Smooth muscle cell of the brain vasculature (primary cell): ENCODE data around the gene RANBP10.
"Not testable (repeated sequence)": the region's sequence is repeated elsewhere in the genome, so short reads cannot be mapped to it uniquely, and the experiment has no call there.

Experiments used
- DNase-seq: peaks from one replicate; pipeline ENCODE4 v3.0.0-alpha.2; 2012; ENCODE audit warnings: low read depth, low spot score

Gene RANBP10

GRCh38 chr16:67806428-67807147 lies at the start of gene RANBP10, which contains the start of gene TSNAXIP1:
TSS of gene RANBP10 (minus strand) at chr16:67806560. CDS start at chr16:67806536, 24 bp downstream.
TSS of gene TSNAXIP1 (plus strand) at chr16:67806889. CDS start at chr16:67807150, 261 bp downstream.
- DNase-seq, result peak; percentile 98

- DNase-seq, result no peak
Observed at GRCh38 chr16:67855789-67856188, 49.4 kb upstream of the RANBP10 start.

GRCh38 chr16:67853670-67854069 lies 47.3 kb upstream of the RANBP10 start:
- DNase-seq, result no peak

GRCh38 chr16:67848118-67848517 lies 41.8 kb upstream of the RANBP10 start:
- no peak for DNase-seq

- DNase-seq, result no peak
Observed at GRCh38 chr16:67847064-67847861, 40.9 kb upstream of the RANBP10 start, which contains the start of gene CENPT. TSS of gene CENPT (minus strand) at chr16:67847693. CDS start at chr16:67833859, 13,834 bp downstream.

- peak; percentile 83 for DNase-seq
Observed at GRCh38 chr16:67846320-67847063, 40.1 kb upstream of the RANBP10 start, which contains the start of gene NUTF2. TSS of gene NUTF2 (plus strand) at chr16:67846933. CDS start at chr16:67865131, 18,198 bp downstream.

GRCh38 chr16:67846063-67846319 lies 39.6 kb upstream of the RANBP10 start:
- DNase-seq, result no peak

- DNase-seq, result no peak
Observed at GRCh38 chr16:67845291-67846062, 39.1 kb upstream of the RANBP10 start.

GRCh38 chr16:67844497-67844896 lies 38.1 kb upstream of the RANBP10 start:
- DNase-seq, result no peak

- DNase-seq, result no peak
Observed at GRCh38 chr16:67843343-67843765, 37.0 kb upstream of the RANBP10 start.

GRCh38 chr16:67842509-67843342 lies 36.4 kb upstream of the RANBP10 start:
- no peak for DNase-seq

- peak; percentile 92 for DNase-seq
Observed at GRCh38 chr16:67841816-67842508, 35.6 kb upstream of the RANBP10 start, which contains the start of gene THAP11. TSS of gene THAP11 (plus strand) at chr16:67842320. CDS start at chr16:67842555, 235 bp downstream.

GRCh38 chr16:67841198-67841815 lies 34.9 kb upstream of the RANBP10 start:
- no peak for DNase-seq

- DNase-seq, result no peak
Observed at GRCh38 chr16:67837811-67838210, 31.5 kb upstream of the RANBP10 start.

- not testable (repeated sequence) for DNase-seq
Observed at GRCh38 chr16:67837190-67837589, 30.8 kb upstream of the RANBP10 start.

GRCh38 chr16:67834242-67834614 lies 27.9 kb upstream of the RANBP10 start:
- DNase-seq, result no peak

GRCh38 chr16:67833415-67834241 lies 27.3 kb upstream of the RANBP10 start:
- peak; percentile 77 for DNase-seq

GRCh38 chr16:67833030-67833414 lies 26.7 kb upstream of the RANBP10 start:
- DNase-seq, result no peak
